ENCODE measurements around the gene TMEM123.

DNA sequence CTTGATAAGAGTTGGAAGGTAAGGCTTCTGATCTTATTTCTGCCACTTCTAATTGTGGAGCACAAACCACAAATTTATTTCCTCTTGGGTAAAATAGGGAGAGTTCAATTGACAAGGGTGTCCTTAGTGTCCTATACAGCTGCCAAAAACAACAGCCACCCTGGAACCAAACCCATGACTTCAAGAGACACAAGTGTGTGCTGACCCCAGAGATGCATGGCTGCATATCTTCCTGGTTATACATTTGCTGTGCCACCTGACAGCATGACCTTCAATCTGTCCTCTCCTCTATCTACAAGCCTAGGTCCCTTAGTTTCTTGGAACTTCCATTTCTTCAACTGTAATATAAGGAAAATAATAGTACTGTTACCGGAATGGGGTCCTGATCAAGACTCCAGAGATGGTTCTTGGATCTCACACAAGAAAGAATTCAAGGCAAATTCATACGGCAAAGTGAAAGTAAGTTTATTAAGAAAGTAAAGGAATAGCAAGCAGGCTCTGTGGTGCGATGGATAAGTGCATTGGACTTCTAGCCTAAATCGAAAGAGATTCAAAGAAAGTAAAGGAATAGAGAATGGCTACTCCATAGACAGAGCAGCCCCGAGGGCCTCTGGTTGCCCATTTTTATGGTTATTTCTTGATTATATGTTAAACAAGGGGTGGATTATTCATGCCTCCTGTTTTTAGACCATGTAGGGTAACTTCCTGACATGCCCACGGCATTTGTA is 15.5 kb upstream of the TMEM123 start:
- TF ChIP-seq TEAD4 (IDR thresholded peaks at IDR 0.05; ENCODE audit: low read depth, low read length) (no peak), EZH2 (IDR thresholded peaks at IDR 0.05; ENCODE audit: low read depth, low read length, severe bottlenecking) (no peak), TCF12 (IDR thresholded peaks at IDR 0.05; ENCODE audit: low read depth, low read length) (no peak), NANOG (IDR thresholded peaks at IDR 0.05; ENCODE audit: insufficient read depth, low read depth, low read length, poor library complexity, severe bottlenecking) (no peak), SAP30 (IDR thresholded peaks at IDR 0.05; ENCODE audit: insufficient read depth, insufficient replicate concordance, low read length) (no peak)
